ENCODE results near the gene TLX1.
A peak's percentile ranks its signal among the peaks of the same experiment; 100 is the strongest.

Gene TLX1

GRCh38 chr10:101136708-101137121 lies 5.6 kb downstream of the TLX1 start:
- in situ Hi-C loops (cut with HindIII; ENCODE audit: low sequenced_read_pairs), result no loop called here
- no peak for DNase-seq (ENCODE audit: low read depth)
- no peak for TF ChIP-seq CTCF (IDR thresholded peaks at IDR 0.05; ENCODE audit: low read depth, low read length, missing control alignments)
- no peak overlapping the region for H3K4me3 ChIP-seq (ENCODE audit: low read depth, low read length)

- DNase-seq (ENCODE audit: low read depth), result no peak
- TF ChIP-seq CTCF (IDR thresholded peaks at IDR 0.05; ENCODE audit: low read depth, low read length, missing control alignments), result no peak
- in situ Hi-C loops (cut with HindIII; ENCODE audit: low sequenced_read_pairs), result no loop called here
- no peak overlapping the region for H3K4me3 ChIP-seq (ENCODE audit: low read depth, low read length)
These were observed 6.2 kb downstream of the TLX1 start for GRCh38 chr10:101137271-101137670.

- no peak for DNase-seq (ENCODE audit: low read depth)
- TF ChIP-seq CTCF (IDR thresholded peaks at IDR 0.05; ENCODE audit: low read depth, low read length, missing control alignments), result no peak
- no peak overlapping the region for H3K4me3 ChIP-seq (ENCODE audit: low read depth, low read length)
- in situ Hi-C loops (cut with HindIII; ENCODE audit: low sequenced_read_pairs), result no loop called here
These were observed 7.8 kb downstream of the TLX1 start for GRCh38 chr10:101138788-101139420.

- DNase-seq (ENCODE audit: low read depth), result no peak
- in situ Hi-C loops (cut with HindIII; ENCODE audit: low sequenced_read_pairs), result no loop called here
- peak; percentile 52 for TF ChIP-seq CTCF (IDR thresholded peaks at IDR 0.05; ENCODE audit: low read depth, low read length, missing control alignments)
- no peak overlapping the region for H3K4me3 ChIP-seq (ENCODE audit: low read depth, low read length)
These were observed 8.4 kb downstream of the TLX1 start for GRCh38 chr10:101139421-101139911.

GRCh38 chr10:101140084-101140949 lies 9.2 kb downstream of the TLX1 start:
- no peak for DNase-seq (ENCODE audit: low read depth)
- in situ Hi-C loops (cut with HindIII; ENCODE audit: low sequenced_read_pairs), result no loop called here
- H3K4me3 ChIP-seq (ENCODE audit: low read depth, low read length), result no peak overlapping the region
- no peak for TF ChIP-seq CTCF (IDR thresholded peaks at IDR 0.05; ENCODE audit: low read depth, low read length, missing control alignments)

- no peak for DNase-seq (ENCODE audit: low read depth)
- H3K4me3 ChIP-seq (ENCODE audit: low read depth, low read length), result no peak overlapping the region
- no peak for TF ChIP-seq CTCF (IDR thresholded peaks at IDR 0.05; ENCODE audit: low read depth, low read length, missing control alignments)
- in situ Hi-C loops (cut with HindIII; ENCODE audit: low sequenced_read_pairs), result no loop called here
These were observed 10.0 kb downstream of the TLX1 start for GRCh38 chr10:101140950-101141615.

All from astrocyte of the cerebellum (primary cell).